ENCODE data around the gene AAMP. TPM values are rescaled to one million over a fixed set of nuclear protein-coding genes. Genes with fewer than 3 reads are reported as not detected.

The AAMP gene
- polyA plus RNA-seq, 1 donor from 2014 or later, result 249 TPM

DNA sequence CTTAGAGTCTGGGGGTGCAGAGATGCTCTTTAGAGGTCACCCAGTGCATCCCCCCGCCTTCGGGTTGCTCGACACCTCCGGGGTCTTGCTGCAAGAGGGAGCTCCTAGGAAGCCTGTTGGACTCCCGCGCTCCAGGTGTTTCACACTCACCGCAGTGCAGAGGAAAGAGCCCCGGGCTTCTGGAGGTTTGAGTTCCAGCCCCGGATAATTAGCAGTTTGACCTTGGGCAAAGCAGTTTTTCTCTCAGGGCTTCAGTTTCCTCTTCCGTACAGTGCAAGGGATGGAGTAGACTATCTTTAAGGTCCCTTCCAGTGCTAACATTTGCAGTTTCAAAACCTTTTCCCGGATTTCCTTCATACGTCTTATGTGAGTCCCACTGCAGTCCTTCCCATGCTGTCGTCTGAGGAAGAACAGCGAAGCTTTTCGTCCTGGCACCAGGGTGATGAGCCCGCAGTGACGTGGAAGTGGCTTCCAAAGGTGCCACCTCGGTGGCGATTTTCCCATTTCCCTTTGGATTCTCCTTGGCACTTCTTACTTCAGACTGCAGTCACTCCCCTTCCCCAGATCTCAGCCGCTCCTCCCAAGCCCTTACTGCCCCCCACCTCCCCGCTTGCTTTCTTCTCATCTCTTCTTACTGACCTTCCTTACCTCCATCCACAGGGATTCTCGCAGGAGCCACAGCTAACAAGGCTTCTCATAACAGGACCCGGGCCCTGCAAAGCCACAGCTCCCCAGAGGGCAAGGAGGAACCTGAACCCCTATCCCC lies 967 bp upstream of the AAMP start (continued):
- TF ChIP-seq, protein P1, sequence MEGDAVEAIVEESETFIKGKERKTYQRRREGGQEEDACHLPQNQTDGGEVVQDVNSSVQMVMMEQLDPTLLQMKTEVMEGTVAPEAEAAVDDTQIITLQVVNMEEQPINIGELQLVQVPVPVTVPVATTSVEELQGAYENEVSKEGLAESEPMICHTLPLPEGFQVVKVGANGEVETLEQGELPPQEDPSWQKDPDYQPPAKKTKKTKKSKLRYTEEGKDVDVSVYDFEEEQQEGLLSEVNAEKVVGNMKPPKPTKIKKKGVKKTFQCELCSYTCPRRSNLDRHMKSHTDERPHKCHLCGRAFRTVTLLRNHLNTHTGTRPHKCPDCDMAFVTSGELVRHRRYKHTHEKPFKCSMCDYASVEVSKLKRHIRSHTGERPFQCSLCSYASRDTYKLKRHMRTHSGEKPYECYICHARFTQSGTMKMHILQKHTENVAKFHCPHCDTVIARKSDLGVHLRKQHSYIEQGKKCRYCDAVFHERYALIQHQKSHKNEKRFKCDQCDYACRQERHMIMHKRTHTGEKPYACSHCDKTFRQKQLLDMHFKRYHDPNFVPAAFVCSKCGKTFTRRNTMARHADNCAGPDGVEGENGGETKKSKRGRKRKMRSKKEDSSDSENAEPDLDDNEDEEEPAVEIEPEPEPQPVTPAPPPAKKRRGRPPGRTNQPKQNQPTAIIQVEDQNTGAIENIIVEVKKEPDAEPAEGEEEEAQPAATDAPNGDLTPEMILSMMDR (IDR thresholded peaks at IDR 0.05; ENCODE audit: poor library complexity, severe bottlenecking), result no peak
- TF ChIP-seq POLR2AphosphoS5 (IDR thresholded peaks at IDR 0.05) (no peak), EZH2 (IDR thresholded peaks at IDR 0.05; ENCODE audit: borderline replicate concordance, insufficient read depth, low read length, poor library complexity, severe bottlenecking) (no peak)

DNA sequence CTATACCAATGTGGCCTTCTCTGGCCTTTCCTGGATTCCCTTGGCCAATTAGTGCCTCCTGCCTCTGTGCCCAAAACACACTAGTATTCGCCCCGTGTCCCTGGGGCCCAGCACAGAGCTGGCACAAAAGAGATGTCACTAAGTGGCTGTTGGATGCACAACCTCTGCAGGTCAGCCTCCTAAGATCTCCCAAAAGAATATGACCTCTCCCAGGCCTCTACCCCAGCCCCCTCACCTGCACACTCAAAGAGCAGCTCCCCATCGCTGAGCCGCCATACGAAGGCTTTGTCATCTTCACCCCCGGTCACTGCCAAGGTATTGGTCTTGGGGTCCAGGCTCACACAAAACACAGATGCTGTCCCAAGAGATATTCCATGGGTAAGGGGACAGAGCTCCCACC lies 2.7 kb downstream of the AAMP start:
- H3K27ac ChIP-seq (ENCODE audit: low read length), result no peak overlapping the region
- H3K9me3 ChIP-seq (ENCODE audit: low read length), result no peaks in the 10 kb centered on the region
- no peak overlapping the region for H2AFZ ChIP-seq (ENCODE audit: low read depth, low read length)
- TF ChIP-seq, protein P2, sequence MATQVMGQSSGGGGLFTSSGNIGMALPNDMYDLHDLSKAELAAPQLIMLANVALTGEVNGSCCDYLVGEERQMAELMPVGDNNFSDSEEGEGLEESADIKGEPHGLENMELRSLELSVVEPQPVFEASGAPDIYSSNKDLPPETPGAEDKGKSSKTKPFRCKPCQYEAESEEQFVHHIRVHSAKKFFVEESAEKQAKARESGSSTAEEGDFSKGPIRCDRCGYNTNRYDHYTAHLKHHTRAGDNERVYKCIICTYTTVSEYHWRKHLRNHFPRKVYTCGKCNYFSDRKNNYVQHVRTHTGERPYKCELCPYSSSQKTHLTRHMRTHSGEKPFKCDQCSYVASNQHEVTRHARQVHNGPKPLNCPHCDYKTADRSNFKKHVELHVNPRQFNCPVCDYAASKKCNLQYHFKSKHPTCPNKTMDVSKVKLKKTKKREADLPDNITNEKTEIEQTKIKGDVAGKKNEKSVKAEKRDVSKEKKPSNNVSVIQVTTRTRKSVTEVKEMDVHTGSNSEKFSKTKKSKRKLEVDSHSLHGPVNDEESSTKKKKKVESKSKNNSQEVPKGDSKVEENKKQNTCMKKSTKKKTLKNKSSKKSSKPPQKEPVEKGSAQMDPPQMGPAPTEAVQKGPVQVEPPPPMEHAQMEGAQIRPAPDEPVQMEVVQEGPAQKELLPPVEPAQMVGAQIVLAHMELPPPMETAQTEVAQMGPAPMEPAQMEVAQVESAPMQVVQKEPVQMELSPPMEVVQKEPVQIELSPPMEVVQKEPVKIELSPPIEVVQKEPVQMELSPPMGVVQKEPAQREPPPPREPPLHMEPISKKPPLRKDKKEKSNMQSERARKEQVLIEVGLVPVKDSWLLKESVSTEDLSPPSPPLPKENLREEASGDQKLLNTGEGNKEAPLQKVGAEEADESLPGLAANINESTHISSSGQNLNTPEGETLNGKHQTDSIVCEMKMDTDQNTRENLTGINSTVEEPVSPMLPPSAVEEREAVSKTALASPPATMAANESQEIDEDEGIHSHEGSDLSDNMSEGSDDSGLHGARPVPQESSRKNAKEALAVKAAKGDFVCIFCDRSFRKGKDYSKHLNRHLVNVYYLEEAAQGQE (IDR thresholded peaks at IDR 0.05; ENCODE audit: borderline replicate concordance), result no peak
- TF ChIP-seq MXI1 (conservative IDR thresholded peaks at IDR 0.05; ENCODE audit: poor library complexity, severe bottlenecking), result no peak
- no peak for TF ChIP-seq TAF1 (IDR thresholded peaks at IDR 0.05; ENCODE audit: low read depth)
- TF ChIP-seq EZH2 (IDR thresholded peaks at IDR 0.05; ENCODE audit: borderline replicate concordance, insufficient read depth, low read length, poor library complexity, severe bottlenecking), result no peak
- TF ChIP-seq EP300 (conservative IDR thresholded peaks at IDR 0.05; ENCODE audit: poor library complexity, severe bottlenecking), result no peak
- TF ChIP-seq, protein P1 (IDR thresholded peaks at IDR 0.05; ENCODE audit: poor library complexity, severe bottlenecking), result no peak
- TF ChIP-seq SMC3 (conservative IDR thresholded peaks at IDR 0.05; ENCODE audit: poor library complexity), result no peak
- TF ChIP-seq RAD21 (conservative IDR thresholded peaks at IDR 0.05), result no peak
- TF ChIP-seq POLR2AphosphoS5 (IDR thresholded peaks at IDR 0.05), result no peak
- no peak overlapping the region for H3K4me3 ChIP-seq (ENCODE audit: low read length)
- no peak overlapping the region for H3K9ac ChIP-seq (ENCODE audit: low read length)
- H3K9me2 ChIP-seq (ENCODE audit: insufficient read depth, low read length), result no peaks in the 10 kb centered on the region
- no peaks in the 10 kb centered on the region for H3K27me3 ChIP-seq (ENCODE audit: insufficient read depth, low read depth, low read length)
- peaks cover 9% of the 10 kb centered on the region for H3K79me2 ChIP-seq (replicated peaks; ENCODE audit: insufficient read depth, low read length)
- H3K4me2 ChIP-seq (ENCODE audit: low read length), result no peak overlapping the region
- H4K20me1 ChIP-seq (ENCODE audit: insufficient read depth), result no peaks in the 10 kb centered on the region
- no peaks in the 10 kb centered on the region for H3K36me3 ChIP-seq (ENCODE audit: insufficient read depth, low read length)
- no peaks in the 10 kb centered on the region for H3F3A ChIP-seq (ENCODE audit: insufficient read depth, low read length, poor library complexity, severe bottlenecking)
